Dedifferentiated amniotic fluid mesenchymal stem cell (primary cell): ENCODE measurements around the gene FANCD2OS.
"Not testable (repeated sequence)": the region's sequence is repeated elsewhere in the genome, so short reads cannot be mapped to it uniquely, and the experiment has no call there.

Experiments used
- DNase-seq: peaks from one replicate; pipeline ENCODE4 v3.0.0-alpha.2; 2016; ENCODE audit errors: extremely low spot score

Gene FANCD2OS

DNA sequence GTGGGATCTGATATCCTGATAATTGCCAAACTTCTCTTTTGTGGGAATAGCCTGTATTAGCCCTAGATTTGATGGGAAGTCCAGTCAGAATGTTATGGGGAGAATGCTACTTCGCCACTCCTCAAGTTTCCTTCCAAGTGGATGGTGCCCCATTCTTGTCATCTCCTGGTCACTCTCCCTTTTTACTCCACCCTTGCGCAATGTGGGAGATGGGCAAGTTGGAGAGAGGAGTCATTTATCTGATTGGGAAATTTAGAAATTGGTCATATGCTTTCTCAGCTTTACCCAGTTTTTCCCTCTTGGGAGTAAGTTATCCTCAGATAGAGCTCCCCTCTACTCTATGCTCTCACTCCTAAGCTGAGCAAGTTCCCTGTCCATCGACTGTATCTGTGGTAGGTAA is 14.4 kb downstream of the FANCD2OS start:
- DNase-seq: no peak

DNA sequence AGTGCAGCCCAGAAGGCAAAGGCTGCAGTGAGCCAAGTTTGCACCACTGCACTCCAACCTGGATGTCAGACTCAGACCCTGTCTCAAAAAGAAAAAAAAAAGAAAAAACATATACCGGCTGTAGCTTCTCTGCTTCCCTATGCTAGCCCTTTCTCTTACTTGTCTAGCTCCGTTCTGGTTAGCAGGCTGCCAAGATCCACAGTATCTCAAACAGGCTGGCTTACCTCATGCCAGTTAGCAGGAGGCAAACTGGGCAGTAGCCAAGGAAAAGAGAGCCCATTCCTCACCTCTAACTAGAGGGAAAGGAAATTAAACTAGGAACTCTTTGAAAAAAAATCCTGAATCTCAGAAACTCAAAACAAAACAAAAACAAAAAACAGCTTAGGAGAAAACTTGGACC is 16.7 kb downstream of the FANCD2OS start:
- DNase-seq: not testable (repeated sequence)

DNA sequence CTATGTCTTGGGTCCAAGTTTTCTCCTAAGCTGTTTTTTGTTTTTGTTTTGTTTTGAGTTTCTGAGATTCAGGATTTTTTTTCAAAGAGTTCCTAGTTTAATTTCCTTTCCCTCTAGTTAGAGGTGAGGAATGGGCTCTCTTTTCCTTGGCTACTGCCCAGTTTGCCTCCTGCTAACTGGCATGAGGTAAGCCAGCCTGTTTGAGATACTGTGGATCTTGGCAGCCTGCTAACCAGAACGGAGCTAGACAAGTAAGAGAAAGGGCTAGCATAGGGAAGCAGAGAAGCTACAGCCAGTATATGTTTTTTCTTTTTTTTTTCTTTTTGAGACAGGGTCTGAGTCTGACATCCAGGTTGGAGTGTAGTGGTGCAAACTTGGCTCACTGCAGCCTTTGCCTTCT is 17.3 kb downstream of the FANCD2OS start:
- not testable (repeated sequence) for DNase-seq

DNA sequence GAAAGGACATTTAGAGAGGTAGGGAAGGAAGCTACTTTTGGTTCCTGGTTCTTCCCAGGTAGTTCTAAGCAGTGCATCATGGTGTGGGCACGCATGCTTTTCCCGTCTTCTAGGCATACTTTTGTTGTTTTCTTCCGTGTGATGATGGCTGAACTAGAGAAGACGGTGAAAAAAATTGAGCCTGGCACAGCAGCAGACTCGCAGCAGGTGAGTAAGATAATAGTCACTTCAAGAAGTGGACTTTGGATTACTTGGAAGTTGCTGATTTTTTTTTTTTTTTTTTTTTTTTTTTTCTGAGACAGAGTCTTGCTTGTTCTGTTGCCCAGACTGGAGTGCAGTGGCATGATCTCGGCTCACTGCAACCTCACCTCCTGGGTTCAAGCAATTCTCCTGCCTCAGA is 17.9 kb downstream of the FANCD2OS start:
- no peak for DNase-seq

DNA sequence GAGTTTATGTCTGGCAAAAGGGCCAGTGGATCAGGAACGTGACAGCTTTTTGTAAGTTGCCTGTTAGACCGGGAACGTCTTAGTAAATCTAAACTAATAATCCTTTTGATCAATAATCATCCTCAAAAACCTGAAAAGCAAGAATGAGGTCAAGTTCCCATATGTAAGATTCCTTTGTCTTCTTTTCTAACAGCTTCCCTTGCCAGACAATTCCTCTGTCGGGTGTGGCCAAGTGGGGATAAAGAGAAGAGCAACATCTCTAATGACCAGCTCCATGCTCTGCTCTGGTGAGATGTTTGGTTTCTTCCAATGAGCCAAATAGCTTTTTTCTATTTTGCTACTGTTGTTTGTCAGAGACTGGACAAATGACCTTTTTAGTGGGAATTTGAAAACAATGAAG is 19.8 kb downstream of the FANCD2OS start:
- DNase-seq: no peak

DNA sequence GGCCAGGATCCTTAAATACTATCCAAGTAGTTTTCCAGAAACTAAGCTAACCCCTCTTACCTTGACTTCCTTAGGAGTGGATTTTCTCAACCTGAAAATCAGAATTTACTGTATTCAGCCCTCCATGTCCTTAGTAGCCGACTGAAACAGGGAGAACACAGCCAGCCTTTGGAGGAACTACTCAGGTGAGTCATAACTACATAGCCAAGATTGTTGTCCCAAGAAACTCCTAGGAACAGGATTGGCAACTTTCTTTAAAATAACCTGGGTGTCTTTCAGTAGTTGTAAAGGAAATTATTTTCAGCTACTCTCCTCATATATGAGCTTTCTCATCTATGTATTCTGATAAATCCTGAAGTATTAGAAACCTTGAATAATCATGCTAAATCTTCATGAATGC is 22.3 kb downstream of the FANCD2OS start:
- no peak for DNase-seq

DNA sequence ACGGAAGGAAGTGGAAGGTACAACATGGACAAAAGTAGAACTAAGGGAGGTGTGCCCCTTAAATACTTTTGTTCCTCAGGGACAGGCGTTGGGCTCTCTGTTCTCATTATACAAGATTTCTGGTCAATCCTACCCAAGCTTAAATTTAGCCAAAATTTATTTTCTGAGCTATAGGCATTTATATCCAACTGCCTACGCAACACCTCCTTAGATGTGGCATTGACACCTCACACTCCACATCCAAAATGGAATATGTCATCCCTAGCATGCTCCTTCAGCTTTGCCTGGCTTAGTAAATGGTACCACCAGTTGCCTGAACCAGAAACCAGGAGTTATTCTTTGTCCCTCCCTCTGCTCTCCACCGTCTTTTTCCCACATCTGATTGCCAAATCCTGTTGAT is 26.2 kb downstream of the FANCD2OS start:
- no peak for DNase-seq

DNA sequence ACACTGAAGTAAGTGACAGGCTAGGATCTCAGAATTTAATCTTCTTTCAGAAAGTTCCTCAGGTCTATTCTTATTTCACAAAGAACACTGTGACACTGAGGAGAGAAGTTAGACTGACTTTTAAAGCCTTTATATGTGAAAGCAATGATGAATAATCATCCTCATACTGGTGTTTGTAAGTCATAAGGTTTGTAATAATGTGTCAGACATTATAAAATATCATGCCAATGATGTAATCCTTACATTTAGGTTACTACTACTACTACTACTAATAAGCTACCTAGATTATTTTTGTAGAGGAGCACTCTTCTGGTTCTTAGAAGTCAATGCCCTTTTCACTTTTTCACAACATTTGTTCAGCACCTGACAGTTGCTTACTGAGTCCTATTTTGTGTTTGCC is 33.4 kb downstream of the FANCD2OS start:
- DNase-seq: no peak

DNA sequence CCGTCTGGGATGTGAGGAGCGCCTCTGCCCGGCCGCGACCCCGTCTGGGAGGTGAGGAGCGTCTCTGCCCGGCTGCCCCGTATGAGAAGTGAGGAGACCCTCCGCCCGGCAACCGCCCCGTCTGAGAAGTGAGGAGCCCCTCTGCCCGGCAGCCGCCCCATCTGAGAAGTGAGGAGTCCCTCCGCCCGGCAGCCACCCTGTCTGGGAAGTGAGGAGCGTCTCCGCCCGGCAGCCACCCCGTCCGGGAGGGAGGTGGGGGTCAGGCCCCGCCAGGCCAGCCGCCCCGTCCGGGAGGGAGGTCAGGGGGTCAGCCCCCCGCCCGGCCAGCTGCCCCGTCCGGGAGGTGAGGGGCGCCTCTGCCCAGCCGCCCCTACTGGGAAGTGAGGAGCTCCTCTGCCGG is 38.0 kb downstream of the FANCD2OS start:
- DNase-seq: not testable (repeated sequence)

DNA sequence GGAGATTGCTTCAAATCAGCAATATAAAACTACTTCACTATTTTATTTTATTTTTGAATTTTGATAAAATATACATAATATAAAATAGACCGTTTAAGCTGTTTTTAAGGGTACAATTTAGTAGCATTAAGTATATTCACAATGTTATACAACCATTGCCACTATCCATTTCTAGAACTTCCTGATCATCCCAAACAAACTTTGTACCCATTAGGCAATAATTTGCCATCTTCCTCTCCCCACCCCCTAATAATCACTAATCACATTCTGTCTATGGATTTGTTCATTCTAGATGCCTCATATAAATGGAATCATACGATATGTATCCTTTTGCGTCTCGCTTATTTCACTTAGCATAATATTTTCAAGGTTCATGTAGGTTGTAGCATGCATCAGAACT is 53.0 kb downstream of the FANCD2OS start:
- no peak for DNase-seq
